IPS-15b (cell line): ENCODE data around the gene KRT26.

Source experiments
- H3K27me3 ChIP-seq: one replicate; pipeline ENCODE4 v1.6.1; 2013; ENCODE audit warnings: low read length; ENCODE audit not compliant: control insufficient read depth, insufficient read depth
- H3K36me3 ChIP-seq: one replicate; pipeline ENCODE4 v1.6.1; 2013; ENCODE audit warnings: low read length; ENCODE audit not compliant: control insufficient read depth, insufficient read depth
- H3K4me1 ChIP-seq: one replicate; pipeline ENCODE4 v1.6.1; 2013; ENCODE audit warnings: mild to moderate bottlenecking, low read length; ENCODE audit not compliant: control insufficient read depth, insufficient read depth
- H3K4me3 ChIP-seq: one replicate; pipeline ENCODE4 v1.5.1; 2013; ENCODE audit warnings: low read depth, low read length
- H3K9ac ChIP-seq: one replicate; pipeline ENCODE4 v1.6.1; 2013; ENCODE audit warnings: low read depth, mild to moderate bottlenecking, low read length
- H3K9me3 ChIP-seq: one replicate; pipeline ENCODE4 v1.6.1; 2013; ENCODE audit warnings: mild to moderate bottlenecking, low read length; ENCODE audit not compliant: control insufficient read depth, insufficient read depth

Gene KRT26

DNA sequence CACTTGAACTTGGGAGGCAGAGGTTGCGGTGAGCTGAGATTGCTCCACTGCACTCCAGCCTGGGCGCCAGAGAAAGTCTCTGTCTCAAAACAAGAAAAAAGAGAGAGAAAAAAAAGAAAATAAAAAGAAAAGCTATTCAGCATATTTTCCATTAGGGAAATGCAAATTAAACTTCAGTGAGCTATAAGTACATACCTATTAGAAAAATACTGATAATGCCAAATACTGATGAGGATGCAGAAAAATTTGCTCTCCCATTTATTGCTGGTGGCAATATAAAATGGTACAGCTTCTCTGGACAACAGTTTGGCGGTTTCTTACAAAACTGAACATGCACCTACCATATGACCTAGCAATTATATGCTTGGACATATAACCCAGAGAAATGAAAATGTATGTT lies 40.6 kb upstream of the KRT26 start:
- H3K9ac ChIP-seq: no peak overlapping the region
- no peaks in the 10 kb centered on the region for H3K9me3 ChIP-seq
- H3K36me3 ChIP-seq: no peaks in the 10 kb centered on the region
- no peak overlapping the region for H3K4me3 ChIP-seq
- no peaks in the 10 kb centered on the region for H3K4me1 ChIP-seq
- H3K27me3 ChIP-seq: no peaks in the 10 kb centered on the region

DNA sequence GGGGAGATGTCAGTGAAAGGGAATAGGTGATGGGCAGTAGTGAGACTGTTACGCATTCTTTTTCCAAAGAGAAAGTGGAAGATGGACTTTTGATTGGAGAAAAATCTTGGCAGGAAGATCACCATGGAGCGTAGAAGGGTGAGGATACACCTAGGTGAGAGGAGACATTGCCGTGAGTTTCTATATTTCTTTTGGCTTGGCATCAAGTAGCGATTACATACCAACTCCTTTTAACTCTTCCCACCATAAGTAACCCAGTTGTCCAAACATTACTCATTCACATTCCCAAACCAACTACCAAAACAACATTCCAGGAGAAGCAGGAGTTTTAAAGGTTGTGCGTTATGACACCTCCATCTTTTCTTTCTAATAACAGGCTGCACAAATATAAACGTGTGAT lies 38.5 kb upstream of the KRT26 start:
- no peak overlapping the region for H3K9ac ChIP-seq
- H3K4me3 ChIP-seq: no peak overlapping the region
- H3K27me3 ChIP-seq: no peaks in the 10 kb centered on the region
- H3K4me1 ChIP-seq: no peaks in the 10 kb centered on the region
- no peaks in the 10 kb centered on the region for H3K9me3 ChIP-seq
- no peaks in the 10 kb centered on the region for H3K36me3 ChIP-seq

DNA sequence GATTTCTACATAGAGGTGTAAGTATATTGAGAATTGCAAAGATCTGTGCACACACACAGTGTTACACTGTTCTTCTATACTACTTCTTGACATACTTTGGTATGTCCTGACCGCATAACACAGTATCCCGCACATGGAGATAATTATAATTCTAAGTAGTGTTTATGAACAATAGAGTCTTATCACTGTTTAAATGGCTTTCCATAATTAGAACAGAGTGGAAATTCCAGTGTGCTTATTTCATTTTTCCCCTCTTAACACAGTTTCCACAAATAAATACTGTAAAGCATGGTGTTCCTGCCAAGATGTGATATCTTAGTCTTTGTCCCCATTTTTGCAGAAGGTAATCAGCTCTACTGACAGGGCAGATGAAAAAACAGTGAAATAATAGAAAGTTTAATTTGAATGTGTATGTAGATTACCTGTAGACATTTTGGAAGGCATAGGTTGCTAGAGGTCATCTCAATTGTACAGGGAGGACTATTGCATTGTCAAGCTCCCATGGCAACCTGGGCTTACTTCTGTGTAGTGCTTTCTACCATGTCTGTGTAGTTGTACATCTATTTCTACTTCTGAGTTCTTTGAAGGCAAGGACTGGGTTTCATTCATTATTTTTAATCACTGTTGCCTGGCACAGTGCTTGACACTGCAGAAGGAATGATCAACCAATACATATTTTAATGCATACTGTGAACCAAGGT lies 37.9 kb upstream of the KRT26 start:
- no peak overlapping the region for H3K4me3 ChIP-seq
- H3K9me3 ChIP-seq: no peaks in the 10 kb centered on the region
- H3K36me3 ChIP-seq: no peaks in the 10 kb centered on the region
- no peaks in the 10 kb centered on the region for H3K27me3 ChIP-seq
- no peaks in the 10 kb centered on the region for H3K4me1 ChIP-seq
- no peak overlapping the region for H3K9ac ChIP-seq

DNA sequence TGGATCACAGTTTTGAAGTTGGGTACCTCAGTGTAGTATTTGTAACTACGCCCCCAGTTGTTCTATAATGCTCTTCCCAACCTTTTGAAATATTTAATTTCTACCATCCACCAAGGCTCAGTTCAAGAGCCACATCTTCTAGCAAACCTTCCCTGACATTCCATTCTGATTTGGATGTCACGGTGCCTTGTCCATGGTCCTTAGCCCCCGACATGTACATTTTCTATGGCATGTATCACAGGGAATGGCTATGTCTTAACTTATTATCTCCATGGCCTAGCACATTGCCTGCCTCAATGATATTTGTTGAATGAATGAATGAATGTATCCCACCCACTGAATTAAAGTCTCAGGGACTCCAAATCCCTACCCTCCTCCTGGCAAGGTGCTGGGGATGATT lies 34.1 kb upstream of the KRT26 start:
- Histone ChIP-seq H3K4me3 (no peak overlapping the region), H3K27me3 (no peaks in the 10 kb centered on the region), H3K9me3 (no peaks in the 10 kb centered on the region), H3K36me3 (no peaks in the 10 kb centered on the region), H3K9ac (no peak overlapping the region), H3K4me1 (peaks cover 2% of the 10 kb centered on the region)

DNA sequence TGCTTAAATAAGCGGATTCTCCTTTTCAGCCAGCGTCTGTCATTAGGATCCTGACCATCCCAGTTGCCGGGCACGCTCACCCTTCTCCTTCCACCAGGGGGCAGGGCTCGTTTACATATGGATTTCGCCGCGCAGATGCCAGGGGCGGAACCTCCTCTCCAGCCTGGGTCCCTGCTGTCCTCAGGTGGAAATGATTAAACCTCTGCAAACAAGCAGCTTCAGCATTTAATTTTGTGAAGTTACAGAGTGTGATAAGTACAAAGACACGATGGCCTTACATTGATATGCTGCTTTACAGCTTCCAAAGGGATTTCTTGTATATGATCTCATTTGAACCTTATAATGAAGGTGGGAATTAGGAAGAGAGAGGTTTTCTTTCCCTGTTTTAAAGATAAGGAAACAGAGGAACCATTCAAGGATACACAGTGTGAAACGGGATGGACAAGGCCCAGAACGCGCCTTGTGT lies 31.6 kb upstream of the KRT26 start:
- Histone ChIP-seq H3K4me3 (no peak overlapping the region), H3K4me1 (peaks cover 2% of the 10 kb centered on the region), H3K9me3 (no peaks in the 10 kb centered on the region), H3K9ac (no peak overlapping the region), H3K27me3 (no peaks in the 10 kb centered on the region), H3K36me3 (no peaks in the 10 kb centered on the region)

DNA sequence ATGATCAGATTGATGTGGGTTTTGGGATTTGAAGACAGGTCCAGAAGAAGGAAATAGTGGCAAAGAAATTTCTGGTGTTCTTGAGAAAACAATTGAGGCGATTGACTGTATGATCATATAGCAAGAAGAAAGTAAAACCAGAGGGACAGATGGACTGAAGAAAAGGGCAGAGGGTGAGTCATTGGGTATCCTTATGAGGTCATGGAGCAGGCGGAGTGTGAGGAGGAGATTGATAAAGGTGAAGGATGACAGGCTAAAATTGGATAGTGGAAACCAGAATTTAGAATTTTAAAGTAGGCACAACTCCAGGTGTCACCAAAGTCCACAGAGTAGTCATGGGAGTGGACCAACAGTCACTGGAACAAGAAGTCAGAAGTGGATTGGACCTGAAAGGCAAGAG lies 29.2 kb upstream of the KRT26 start:
- Histone ChIP-seq H3K9me3 (no peaks in the 10 kb centered on the region), H3K36me3 (no peaks in the 10 kb centered on the region), H3K4me3 (no peak overlapping the region), H3K4me1 (peaks cover 2% of the 10 kb centered on the region), H3K27me3 (no peaks in the 10 kb centered on the region), H3K9ac (no peak overlapping the region)

DNA sequence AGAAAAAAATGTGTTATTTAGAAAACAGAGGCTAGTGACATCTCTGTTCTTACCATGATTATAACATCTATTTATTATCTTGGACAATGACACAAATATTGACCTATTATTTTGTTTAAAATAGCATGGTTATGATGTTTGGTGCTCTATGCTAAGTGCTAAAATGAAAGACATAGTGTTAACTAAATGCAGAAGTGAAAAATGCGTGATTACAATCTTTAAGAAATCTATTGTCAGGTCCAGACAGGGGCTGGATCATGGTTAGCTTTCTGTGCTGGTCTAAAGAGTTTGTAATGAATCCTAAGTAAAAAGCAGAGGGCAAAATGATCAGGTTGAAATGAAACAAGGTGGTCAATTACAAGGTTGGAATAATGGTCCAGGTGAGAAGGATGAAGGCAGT lies 28.4 kb upstream of the KRT26 start:
- H3K4me1 ChIP-seq: peaks cover 2% of the 10 kb centered on the region
- H3K4me3 ChIP-seq: no peak overlapping the region
- no peaks in the 10 kb centered on the region for H3K36me3 ChIP-seq
- H3K9me3 ChIP-seq: no peaks in the 10 kb centered on the region
- no peak overlapping the region for H3K9ac ChIP-seq
- H3K27me3 ChIP-seq: no peaks in the 10 kb centered on the region

DNA sequence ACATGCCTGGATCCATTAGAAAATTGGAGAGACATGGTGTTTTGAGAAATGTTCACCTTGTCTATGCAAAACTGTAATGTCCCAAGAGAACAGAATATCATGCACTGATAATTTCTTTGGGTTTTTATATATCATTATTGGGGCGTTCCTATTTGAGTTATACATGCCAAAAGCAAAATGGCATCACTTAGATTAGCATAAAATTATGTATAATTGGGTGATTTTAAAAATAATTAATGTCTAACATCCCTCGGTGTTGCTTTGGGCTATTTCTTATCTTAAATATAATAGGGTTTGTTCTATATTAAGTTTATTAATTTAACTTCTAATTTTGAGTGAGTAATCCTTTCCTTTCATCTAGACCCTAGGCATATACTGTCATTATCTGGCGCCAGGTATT lies 27.9 kb upstream of the KRT26 start, which contains the start of gene KRT28:
Gene KRT28, minus strand, starts transcription at position 101 of the 400 bp plus-strand sequence. Its CDS starts 66 bp downstream, at position 35.
- H3K27me3 ChIP-seq: no peaks in the 10 kb centered on the region
- no peaks in the 10 kb centered on the region for H3K36me3 ChIP-seq
- no peak within 1 kb of the TSS for H3K9ac ChIP-seq
- no peak within 1 kb of the TSS for H3K4me3 ChIP-seq
- peaks cover 2% of the 10 kb centered on the region for H3K4me1 ChIP-seq
- no peaks in the 10 kb centered on the region for H3K9me3 ChIP-seq

DNA sequence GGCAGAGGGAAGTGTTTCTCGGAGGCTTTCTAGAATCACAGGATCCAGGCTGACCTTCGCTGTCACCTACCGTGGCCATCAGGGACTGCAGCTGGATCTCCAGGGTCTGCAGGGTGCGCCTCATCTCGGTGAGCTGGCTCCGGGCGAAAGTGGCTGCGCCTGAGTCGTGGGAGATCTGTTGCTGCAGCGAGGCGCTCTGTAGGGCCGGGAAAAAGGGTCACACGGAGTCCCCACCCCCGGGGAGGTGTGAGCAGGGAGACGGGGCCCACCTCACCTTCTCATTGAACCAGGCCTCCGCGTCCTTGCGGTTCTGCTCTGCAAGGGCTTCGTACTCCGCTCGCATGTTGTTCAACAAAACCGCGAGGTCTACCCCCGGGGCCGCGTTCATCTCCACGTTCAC lies 24.8 kb upstream of the KRT26 start:
- Histone ChIP-seq H3K9ac (no peak overlapping the region), H3K4me3 (no peak overlapping the region), H3K9me3 (no peaks in the 10 kb centered on the region), H3K27me3 (no peaks in the 10 kb centered on the region), H3K4me1 (no peaks in the 10 kb centered on the region), H3K36me3 (no peaks in the 10 kb centered on the region)

DNA sequence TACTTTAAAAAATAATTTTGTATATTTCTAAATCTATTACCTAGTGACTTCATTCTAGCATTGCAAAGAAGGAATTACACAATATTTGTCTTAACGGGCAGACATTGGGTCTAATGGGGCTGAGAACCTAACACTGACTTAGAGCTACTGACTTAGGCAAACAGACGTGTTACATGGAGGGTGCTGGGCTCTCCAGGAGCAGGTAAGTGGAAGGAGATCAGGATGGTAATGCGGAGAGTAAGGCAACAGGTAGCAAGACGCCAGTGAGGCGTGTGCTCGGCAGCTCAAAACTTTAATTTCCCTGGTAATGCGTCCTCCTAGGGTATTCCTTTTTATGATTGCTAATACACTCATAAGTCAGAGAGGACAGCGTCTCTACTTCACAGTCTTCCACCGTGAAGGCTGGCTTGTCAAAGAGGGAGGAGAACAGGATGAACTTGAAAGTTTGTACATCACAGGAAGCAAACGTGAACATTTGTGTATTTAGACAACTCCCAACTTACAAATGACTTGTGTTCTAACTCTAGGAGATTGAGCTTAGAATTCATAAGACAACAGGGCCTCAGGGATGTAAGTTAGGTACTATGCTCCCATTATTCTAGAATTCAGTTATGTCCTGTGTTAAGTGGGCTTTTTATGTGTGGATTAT lies 23.1 kb upstream of the KRT26 start:
- Histone ChIP-seq H3K9ac (no peak overlapping the region), H3K36me3 (no peaks in the 10 kb centered on the region), H3K4me1 (no peaks in the 10 kb centered on the region), H3K9me3 (no peaks in the 10 kb centered on the region), H3K27me3 (no peaks in the 10 kb centered on the region), H3K4me3 (no peak overlapping the region)

DNA sequence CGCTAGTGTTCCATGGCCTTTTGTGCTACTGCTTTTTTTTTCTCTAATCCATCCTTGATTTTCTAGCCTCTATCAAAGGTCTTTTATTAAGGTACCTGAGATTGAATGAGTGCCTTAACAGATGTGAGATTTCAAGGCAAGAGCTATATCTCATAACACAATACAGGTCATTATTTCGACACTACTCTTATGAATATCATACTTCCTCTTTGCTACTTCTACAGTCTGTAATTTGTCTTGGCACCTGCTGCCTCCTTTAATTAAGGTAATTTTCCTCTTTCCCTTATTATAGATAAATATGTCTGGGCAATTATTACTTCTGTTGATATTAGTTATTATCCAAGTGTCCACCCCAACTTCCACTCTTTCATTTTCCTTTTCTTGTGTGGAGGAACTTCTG lies 22.5 kb upstream of the KRT26 start:
- no peak overlapping the region for H3K9ac ChIP-seq
- no peak overlapping the region for H3K4me3 ChIP-seq
- no peaks in the 10 kb centered on the region for H3K4me1 ChIP-seq
- no peaks in the 10 kb centered on the region for H3K27me3 ChIP-seq
- no peaks in the 10 kb centered on the region for H3K36me3 ChIP-seq
- no peaks in the 10 kb centered on the region for H3K9me3 ChIP-seq

DNA sequence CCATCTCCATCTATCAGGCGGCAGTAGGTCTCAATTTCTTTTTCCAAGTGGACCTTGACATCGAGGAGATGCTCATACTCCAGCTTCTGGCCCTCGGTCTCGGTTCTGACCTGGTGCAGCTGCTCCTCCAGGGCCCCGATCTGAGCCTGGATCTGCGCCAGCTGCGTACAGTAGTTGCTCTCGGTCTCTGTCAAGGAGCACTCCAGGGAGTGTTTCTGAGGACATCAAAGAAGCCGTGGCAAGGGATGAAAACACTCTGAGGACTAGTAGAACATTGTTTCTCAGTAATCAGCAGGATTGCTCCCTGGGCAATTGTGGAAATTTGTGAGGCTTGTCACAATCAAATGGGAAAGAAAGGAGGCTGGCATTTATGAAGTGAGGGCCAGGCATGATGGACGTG lies 21.8 kb upstream of the KRT26 start:
- Histone ChIP-seq H3K4me3 (no peak overlapping the region), H3K9me3 (no peaks in the 10 kb centered on the region), H3K27me3 (no peaks in the 10 kb centered on the region), H3K36me3 (no peaks in the 10 kb centered on the region), H3K9ac (no peak overlapping the region), H3K4me1 (no peaks in the 10 kb centered on the region)
